Activated CD8-positive, alpha-beta memory T cell treated with anti-CD3 and anti-CD28 coated beads, Interleukin-2, amount 50 U/mL, for 24 hours (primary cell): Measurements from ENCODE around the gene AKAP11.

ENCODE experiments used
- DNase-seq: peaks from one replicate; pipeline ENCODE4 v3.0.0-alpha.2; 2020; ENCODE audit errors: extremely low read depth

The AKAP11 gene

DNA sequence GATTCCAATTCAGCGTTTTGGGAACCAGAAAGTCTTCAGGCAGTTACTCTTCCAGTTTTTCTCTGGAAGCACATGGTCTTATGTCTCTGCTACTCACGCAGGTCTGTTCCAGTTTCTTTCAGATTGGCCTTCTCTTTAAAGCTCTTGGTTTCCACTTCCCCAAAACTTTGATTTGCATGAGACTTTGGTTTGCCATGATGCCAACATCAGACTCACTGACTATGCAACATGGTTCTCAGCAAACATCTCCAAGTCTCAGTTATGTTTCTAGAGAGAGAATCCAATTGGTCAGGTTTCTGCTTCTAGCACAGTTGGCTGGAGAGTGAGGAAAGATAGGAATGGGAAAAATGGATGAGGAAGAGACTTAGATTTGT lies 3.1 kb downstream of the AKAP11 start:
- DNase-seq, result no peak

DNA sequence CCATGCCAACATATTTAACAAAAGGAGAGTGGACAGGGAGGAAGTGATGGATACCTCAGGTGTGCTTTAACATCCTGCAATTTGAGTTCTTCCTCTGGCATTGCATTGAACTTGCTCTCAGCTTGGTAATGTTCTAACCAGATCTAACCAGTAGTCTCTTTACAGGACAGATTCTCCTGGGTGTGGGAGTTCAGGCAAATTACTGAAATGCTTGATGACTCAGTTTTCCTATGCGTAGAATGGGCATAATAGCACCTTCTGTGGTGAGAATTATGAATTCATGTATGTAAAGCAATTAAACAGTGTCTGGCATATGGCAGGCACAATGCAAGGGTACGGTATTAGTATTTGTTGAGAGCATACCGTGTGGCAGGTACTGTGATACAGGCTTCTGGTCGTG lies 3.6 kb downstream of the AKAP11 start:
- DNase-seq, result no peak

DNA sequence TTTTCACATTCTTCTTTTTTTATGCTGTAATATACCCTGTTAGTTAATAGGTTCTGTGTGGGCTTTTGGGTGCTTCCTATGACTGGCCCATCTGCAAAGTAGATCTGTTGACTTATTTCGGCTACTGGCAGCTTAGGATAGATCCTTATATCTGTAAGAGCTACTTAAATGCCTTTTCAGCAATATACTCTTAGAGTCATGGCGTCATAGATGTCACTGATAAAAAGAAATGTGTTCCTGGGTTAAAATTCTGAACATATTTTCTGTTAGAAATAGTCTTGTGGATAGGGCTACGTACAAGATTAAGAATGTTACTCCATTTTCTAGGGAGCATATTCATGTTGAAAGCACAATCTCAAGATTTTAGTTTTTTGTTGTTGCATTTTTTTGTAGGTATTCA lies 4.7 kb downstream of the AKAP11 start:
- no peak for DNase-seq

DNA sequence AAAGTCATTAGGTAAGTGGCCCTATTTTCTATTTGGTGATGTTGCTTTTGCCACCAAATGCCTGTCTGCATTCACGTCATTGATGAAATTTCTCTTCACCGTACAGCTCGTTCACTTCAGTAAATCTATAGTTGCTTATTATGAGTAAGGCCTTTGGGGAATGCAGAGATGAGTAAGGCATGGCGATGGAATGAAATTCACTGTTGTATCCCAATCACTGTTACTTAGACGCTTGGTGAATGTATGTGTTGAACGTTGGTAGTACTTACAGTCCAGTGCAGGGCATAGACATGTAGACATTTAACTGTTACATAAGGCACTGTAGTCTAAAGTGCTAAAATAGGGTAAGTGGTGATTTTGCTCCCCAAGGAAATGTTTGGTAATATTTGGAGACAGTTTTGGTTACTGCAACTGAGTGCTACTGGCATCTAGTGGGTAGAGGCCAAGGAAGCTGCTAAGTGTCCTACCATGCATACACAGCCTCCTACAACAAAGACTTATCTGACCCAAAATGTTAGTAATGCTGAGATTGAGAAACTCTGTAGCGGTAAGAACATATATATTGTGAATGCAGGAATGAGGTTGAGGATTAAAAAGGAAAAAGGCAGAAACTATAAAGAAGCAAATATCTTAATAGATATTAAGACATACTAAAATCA lies 5.8 kb downstream of the AKAP11 start:
- no peak for DNase-seq

DNA sequence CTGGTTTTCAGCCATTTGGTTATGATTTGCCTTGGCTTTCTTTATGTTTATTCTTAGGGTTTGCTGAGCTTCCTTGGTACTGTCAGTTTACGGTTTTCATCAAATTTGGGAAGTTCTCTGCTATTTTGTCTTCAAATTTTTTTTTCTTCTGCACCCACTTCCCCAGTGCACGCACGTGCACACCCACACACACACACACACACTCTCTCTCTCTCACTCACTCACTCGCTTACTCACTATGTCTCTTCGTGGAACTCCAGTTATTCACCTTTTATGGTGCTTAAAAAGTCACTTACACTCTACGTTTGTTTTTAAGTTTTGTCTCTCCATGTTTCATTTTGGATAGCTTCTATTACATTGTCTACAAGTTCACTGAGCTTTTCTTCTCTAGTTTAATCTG lies 7.1 kb downstream of the AKAP11 start:
- no peak for DNase-seq

DNA sequence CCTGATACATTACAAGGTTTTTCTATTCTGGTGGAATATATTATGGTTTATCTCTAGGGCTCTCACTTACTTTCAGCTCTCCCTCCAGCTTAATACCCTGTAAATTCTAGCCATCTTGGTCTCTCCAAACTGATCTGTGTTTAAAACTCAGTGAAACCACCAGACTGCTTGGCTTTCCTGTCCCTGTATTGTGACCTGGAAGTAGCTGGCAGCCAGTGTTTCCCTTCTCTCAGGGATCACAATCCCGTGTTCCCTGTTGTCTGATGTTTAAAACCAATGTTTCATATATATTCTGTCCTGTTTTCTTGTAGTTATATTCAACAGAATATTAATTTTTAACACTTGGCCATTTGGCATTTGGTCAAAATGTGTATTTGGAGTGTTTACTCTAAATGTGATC lies 8.0 kb downstream of the AKAP11 start:
- no peak for DNase-seq

DNA sequence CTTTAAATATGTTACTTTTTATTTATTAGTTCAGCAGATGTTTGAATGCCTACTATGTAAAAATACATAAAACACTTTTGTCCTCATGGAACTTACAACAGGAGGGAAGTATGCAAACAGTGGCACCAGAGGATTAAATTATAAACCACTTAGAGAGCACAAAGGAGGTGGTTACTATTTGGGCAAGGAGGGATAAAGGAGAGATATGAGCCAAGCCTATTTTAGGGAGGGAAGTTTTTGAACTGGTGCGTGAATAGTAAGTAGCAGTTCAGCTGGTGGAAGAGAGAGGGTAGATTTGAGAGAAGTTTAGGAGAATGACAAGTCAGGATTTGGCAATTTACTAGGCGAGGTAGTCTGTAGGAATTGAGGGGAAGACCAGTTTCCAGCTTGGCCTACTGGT lies 8.6 kb downstream of the AKAP11 start:
- DNase-seq, result no peak

DNA sequence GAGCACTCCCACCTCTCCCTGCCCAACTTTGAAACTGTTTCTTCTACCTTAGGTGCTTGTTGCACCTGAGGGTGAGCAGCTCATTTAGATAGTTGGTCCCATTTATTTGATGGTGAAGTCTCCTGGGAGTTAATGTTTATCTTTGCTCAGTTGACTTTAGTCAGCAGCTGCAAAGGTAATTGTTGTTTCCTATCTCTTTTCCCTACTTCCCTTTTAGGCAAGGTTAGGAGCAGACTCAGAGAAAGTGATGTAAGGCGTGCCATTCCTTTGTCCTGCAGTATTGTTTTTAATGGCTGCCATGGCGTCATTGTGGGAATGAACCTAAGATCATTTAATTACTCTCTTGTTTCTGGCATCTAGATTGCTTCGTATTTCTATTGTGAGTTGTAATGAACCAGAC lies 11.6 kb downstream of the AKAP11 start:
- DNase-seq, result no peak

DNA sequence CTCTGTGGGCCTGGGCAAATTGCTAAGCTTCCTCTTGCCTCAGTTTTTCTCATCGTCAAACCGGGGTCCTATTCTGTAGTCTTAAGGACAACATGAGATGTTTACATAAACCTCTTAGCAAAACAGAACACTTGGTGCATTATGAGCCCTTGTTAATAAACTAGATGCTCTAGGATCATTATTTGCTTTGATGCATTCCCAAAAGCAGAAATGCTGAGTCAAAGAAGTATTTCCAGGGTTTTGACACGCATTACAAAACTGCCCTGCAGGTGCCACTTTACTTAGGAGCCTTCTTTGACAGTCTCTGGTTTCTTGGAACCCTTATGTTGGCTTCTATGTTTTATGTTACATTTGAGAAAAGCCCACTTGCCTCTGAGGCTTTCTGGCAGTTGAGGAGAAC lies 12.1 kb downstream of the AKAP11 start:
- DNase-seq, result no peak

DNA sequence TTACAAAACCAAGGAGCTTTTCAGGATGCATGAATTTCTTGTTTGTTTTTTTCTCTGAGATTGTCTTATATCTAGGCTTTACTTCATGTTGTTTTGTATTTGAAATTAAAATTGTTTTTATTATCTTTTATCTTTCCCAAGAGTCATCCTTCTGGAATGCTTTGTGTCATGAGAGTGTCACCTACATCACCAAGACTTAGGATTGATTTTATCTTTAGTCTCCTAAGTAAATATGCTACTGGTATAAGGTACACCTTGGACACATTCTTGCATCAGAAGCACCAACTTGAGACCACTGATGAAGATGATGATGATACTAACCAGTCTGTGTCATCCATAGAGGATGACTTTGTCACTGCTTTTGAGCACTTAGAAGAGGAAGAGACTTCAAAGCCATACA lies 26.4 kb downstream of the AKAP11 start:
- no peak for DNase-seq

DNA sequence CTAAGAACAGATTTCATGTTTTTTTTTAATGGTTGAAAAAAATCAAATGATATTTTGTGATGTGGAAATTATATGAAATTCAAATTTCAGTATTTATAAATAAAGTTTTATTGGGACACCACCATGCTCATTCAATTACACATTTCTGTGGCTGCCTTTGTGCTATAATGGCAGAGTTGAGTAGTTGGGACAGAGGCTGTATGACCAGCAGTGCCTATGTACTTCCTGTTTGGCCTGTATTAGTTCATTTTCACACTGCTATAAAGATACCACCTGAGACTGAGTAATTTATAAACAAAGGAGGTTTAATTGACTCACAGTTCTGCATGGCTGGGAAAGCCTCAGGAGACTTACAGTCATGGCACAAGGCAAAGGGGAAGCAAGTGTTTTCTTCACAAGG lies 33.6 kb downstream of the AKAP11 start:
- no peak for DNase-seq

DNA sequence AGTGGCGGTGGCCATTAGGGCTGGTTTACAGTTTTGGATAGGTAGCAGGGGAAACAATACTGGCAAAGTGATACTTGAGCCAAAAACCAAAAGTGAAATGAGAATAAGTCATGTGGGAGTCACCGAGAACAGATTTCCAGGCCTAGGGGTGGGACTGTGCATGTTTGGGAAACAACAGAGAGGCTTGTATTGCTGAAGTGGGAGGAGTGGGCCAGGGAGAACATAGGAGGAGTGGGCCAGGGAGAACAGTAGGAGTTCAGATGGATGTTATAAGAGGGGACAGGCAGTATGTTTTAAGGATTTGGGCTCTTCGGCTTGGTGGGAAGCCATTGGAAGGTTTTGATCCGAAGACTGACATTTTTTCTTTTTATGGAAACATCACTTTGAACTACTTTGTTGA lies 35.5 kb downstream of the AKAP11 start:
- DNase-seq, result no peak

DNA sequence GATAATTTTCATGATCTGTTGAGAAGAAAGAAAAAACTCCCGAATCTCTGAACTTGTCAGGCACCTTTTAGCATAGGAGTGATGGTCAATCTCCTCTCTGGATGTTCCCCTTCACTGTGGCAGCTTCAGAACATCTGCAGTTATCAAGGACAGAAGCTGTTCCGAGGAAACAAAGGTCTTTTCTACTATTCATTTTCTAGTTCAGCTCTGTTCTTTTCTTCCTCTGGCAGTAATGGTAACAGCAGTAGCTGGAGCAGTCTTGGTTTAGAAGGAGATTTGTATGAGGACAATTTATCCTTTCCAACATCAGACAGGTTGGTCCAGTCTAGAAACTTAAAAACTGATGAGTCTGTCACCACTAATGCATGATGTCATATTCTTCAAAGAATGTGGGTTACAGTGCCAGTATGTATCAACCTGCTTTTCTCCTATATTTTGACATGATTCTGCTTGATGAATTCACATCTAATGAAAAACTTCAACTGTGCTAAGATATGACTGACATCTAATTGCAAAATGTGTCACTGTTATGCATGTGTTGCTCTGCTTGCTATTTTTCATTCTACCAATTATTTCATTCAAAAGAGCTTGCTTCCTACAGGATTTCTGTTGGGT lies 41.0 kb downstream of the AKAP11 start:
- DNase-seq, result no peak

DNA sequence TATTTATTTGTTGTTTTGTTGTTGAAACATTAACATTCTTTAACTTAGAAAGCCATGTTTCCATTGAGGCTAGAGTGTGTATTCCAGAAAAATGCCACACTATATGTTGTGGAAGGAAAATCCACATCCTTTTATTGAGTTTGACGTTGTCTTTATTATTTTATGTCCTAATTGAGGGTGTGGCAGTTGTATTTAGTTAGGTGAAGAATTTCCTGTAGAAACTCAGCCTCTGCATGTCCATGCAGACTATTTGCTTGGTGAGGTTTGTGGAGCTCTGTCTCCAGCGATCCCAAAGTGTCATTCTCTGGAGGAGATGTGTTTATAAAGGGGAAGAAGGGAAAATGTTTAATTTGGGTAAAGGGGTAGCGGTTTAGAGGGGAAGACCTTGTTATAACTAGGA lies 46.6 kb downstream of the AKAP11 start:
- DNase-seq, result no peak

DNA sequence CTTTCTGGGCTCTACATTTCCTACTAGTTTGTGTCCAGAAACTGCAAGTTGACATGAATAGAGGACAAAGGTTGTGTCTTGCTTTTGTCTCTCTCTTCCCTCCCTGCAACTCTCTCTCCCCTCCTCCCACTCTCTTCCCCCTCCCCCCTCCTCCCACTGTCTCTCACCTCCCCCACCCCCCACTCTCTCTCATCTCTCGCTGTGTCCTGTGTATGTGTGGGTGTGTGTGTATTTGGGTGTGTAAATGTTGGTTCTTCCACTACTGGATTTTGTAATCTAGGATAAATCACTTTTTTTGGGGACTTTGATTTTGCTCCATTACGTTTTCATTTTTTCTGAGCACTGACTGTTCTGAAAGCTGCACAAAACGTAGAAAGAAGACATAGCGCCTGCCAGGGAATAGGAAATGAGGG lies 48.4 kb downstream of the AKAP11 start:
- no peak for DNase-seq

DNA sequence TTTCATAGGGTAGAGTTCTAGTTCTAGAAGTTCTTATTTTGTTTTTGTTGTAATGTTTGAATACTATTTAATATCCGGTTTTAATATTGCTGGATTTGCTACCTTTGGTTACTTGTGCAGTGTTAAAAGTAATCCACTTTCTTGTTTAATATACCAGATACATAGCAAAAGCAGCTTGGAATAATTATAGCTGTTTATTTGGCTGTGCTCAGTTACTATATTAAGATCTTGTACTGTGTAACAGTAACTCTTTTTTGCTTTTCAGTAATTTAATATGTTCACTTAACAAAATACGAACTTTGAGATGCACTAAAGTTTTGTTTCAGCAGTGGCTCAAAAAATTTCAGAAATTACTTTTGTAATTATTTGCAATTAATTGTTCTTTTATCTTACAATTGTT lies 50.9 kb downstream of the AKAP11 start:
- DNase-seq, result no peak

DNA sequence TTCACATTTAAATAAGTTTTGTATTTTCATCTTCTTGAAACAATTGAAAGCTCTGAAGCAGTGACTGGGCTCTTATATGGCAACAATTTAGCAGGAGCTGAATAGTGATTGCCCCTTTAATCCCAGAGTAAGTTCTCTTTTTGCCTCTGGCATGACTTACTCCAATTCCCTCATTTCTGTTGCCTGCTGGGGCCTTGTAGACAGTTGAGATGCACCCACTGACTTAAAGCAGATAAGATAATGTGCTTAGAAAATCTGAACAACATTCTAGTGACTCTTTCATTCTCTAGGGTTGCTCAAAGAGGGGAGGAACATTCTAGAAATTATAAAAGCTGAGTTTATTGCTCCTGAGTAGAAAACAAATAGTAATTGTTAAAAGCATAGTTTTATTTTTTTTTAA lies 52.8 kb downstream of the AKAP11 start:
- no peak for DNase-seq

DNA sequence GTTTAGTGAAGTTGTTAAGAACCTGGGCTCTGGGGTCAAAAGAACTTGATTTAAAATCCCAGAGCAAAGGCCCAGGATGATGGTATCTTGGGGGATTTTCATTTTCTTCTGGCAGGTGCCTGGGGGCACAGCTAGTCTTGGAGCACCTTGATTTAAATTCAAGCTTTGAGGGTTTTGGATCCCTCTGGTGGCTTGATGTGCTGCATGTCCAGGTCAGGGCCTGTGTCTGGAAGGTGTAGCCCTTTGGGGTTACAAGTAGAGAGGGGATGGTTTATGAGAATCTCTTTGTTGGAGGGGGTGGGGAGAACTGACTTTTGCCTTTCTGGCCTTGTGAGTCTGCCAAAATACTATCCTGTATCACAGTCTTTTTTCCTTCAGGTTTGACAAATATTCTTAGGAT lies 55.8 kb downstream of the AKAP11 start:
- DNase-seq, result no peak

DNA sequence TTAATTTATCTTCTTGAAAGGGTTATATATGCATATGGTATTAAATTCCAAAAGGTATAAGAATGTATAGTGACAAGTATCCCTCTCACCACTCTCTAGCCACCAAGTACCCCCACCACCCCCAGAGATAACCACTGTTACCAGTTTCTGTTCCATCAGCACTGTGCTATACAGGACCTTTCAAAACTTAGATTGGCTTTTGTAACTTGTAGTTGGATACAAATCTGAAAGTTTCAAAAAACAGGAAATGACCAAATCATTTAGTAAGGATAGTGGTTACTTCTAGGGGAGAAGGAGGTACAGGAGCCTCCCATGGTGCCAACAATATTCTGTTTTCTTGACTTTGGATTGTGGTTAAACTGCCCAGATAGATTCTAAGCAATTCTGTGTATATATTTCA lies 56.7 kb downstream of the AKAP11 start:
- DNase-seq, result no peak

DNA sequence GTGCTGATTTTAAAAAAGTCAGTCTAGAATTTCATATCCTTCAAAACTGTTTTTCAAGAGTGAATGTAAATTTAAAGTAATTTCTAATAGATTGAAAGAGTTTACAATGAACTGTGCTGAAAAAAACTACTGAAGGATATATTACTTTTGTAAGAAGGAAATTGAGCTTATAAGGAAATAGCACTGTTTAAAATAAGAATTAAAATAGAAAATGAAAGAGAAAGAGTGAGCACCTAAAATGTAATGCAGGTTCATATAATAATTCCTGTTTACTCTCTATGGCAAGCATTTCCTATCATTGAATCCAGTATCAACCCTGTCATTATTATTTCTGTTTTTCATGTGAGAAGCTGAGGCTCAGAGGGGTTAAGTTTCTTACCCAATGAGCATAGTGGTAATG lies 57.3 kb downstream of the AKAP11 start:
- no peak for DNase-seq

DNA sequence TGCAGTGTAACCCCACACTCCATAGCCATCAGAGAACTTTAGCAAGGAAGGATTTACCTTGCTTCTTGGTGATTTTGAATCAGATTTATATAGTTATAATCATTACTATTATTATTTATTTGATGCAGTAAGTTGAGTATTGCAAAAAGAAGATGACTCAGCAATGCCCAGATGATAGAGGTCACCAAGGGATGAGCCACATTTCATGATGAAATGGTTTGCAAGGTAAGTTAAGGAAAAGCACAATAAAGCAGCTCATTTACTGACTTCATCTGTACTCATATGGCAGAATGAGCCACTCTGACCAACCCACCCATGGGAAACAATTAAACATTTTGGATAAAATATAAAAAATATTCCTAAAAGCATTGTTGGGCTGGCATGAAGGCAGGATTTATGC lies 59.1 kb downstream of the AKAP11 start:
- DNase-seq, result no peak

DNA sequence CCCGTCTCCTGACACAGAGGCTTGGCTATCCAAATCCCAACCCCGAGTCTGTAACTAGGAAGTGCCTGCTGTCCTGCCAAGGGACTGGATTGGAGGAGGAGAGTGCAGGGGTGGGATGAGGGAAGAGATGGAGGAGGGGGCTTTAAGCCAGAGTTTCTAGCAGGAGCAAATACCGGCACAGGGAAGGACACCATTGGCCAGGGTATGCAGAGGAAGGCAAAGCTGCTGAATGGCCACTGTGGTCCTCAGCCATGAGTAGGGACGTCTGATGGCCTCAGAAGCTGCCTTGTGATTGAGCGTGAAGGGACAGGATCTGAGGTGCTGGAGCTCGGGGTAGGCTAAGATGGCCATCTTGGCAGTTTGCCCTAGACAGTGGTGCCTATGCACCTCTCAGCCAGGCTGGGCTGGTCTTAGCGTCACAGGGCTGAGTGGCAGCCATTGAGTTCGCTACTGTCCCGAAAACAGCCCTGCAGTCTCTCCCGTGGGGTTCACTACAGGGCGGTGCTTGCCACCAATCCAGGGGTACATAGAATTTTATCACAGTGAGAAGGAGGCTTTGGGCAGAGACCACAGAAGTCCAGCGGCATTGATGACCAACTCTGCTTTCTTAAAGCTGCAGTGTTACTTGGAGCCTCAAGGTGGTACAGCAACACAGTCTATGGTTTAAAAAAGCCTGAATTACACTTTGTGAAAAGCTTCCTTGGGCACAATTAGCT lies 61.8 kb downstream of the AKAP11 start:
- no peak for DNase-seq

DNA sequence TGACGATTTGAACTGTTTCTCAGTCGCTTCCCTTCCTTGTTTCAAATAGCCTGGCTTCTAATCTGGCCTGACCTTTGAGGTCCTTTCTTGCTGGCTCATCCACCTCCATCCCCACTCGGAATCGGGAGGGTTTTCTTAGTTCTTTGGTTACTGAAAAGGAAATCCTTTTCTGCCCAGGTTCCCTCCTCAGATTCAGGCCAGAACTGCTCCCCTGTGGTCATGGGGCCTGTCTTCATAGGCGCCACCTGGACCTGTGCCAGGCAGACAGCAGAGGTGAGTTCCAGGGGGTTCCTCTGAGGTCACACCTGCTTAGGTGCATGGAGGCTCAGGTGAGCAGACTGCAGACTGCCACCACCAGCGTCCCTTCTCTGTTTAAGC lies 62.4 kb downstream of the AKAP11 start:
- no peak for DNase-seq
